DND-41 (cell line): Measurements from ENCODE around the gene ANKS4B.

Experiments used
- EZH2 ChIP-seq: IDR thresholded peaks from 3 replicates; pipeline ENCODE4 v1.6.1; 2012; ENCODE audit warnings: borderline replicate concordance, low read depth, mild to moderate bottlenecking, moderate library complexity, low read length, inconsistent platforms; ENCODE audit not compliant: severe bottlenecking
- TF ChIP-seq, protein P1 (sequence below): IDR thresholded peaks from 2 replicates; pipeline ENCODE4 v1.5.1; 2012; ENCODE audit warnings: borderline replicate concordance, low read length, moderate library complexity, mild to moderate bottlenecking; ENCODE audit not compliant: poor library complexity, severe bottlenecking; ENCODE audit errors: extremely low read depth

- TF ChIP-seq, protein P1, sequence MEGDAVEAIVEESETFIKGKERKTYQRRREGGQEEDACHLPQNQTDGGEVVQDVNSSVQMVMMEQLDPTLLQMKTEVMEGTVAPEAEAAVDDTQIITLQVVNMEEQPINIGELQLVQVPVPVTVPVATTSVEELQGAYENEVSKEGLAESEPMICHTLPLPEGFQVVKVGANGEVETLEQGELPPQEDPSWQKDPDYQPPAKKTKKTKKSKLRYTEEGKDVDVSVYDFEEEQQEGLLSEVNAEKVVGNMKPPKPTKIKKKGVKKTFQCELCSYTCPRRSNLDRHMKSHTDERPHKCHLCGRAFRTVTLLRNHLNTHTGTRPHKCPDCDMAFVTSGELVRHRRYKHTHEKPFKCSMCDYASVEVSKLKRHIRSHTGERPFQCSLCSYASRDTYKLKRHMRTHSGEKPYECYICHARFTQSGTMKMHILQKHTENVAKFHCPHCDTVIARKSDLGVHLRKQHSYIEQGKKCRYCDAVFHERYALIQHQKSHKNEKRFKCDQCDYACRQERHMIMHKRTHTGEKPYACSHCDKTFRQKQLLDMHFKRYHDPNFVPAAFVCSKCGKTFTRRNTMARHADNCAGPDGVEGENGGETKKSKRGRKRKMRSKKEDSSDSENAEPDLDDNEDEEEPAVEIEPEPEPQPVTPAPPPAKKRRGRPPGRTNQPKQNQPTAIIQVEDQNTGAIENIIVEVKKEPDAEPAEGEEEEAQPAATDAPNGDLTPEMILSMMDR: no peak
- no peak for TF ChIP-seq EZH2
Measured at GRCh38 chr16:21236831-21237230, 3.3 kb downstream of the ANKS4B start.
